ENCODE data around the gene PRRX2. TPM values are rescaled to one million over a fixed set of nuclear protein-coding genes. Genes with fewer than 3 reads are reported as not detected.
"Not testable (repeated sequence)": the region's sequence is repeated elsewhere in the genome, so short reads cannot be mapped to it uniquely, and the experiment has no call there.

PRRX2 gene
- polyA plus RNA-seq, 2 donors = 1.7 to 3.6 TPM

DNA sequence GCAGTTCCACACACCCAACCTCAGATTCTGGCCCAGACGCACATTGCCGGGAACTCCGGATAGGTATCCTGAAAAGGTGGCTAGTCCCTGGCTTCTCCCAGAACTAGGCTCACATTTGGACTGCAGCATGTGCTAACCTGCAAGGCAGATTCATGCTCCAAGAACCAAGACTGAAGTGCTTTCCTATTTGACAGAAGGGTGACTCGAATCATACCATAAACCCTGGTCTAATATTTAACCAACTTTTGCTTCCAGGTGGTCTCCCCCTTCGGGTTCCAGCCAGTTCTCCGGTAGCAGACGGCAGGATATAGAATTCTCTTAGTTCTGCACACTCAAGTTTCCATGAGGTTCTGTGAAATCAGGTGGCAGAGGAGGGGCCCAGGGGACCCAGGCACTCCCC lies 79.8 kb downstream of the PRRX2 start:
- Histone ChIP-seq H3K4me3 (ENCODE audit: low read depth in 1 of 2, low read length in 2 of 2) (no peak overlapping the region), H3K9me3 (ENCODE audit: control insufficient read depth in 2 of 2, insufficient read depth in 1 of 2, low read depth in 1 of 2, low read length in 1 of 2) (no peaks in the 10 kb centered on the region), H3K4me1 (ENCODE audit: control insufficient read depth in 2 of 2, insufficient read depth in 2 of 2, low read length in 1 of 2) (no peaks in the 10 kb centered on the region), H3K36me3 (ENCODE audit: control insufficient read depth in 2 of 2, insufficient read depth in 2 of 2, low read length in 1 of 2) (no peaks in the 10 kb centered on the region), H3K27me3 (ENCODE audit: control insufficient read depth in 1 of 2, insufficient read depth in 2 of 2, low read length in 2 of 2) (no peaks in the 10 kb centered on the region), H3K27ac (ENCODE audit: low read depth in 2 of 2, low read length in 1 of 2) (no peak overlapping the region)
- 76% methylated on average over 7 of the region's 7 CpGs for WGBS, 2 donors

DNA sequence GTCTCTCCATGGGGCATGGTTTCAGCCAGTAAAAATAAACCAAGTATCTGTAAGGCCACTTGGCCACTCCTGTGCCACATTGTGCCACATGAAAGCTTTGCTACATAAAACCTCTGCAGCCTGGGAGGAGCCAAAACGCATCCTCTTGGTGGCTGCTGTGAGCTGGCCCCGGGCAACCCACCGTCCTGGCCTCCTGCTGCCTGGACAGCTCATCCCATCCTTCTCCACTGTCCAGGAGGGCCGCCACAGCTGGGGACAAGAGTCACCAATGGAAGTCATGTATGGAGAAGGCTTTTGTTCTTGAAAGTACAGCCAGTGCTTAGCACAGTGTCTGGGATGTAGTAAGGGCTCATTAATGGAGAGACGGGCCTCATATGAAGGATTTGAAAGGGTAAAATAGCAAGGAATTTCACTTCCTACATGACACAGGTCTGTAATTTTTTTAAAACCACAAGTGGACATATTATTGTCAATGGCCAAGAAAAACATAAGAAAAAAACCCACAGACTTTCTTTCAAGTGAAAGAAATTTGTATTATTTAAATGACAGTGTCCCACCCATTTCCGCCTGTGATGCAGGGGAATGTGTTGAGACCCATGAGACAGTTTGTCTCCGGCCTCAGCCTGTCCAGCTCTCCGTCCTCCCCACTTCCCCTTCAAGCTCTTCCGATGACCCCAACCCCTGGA lies 80.8 kb downstream of the PRRX2 start:
- Histone ChIP-seq H3K27ac (ENCODE audit: low read depth in 2 of 2, low read length in 1 of 2) (no peak overlapping the region), H3K36me3 (ENCODE audit: control insufficient read depth in 2 of 2, insufficient read depth in 2 of 2, low read length in 1 of 2) (no peaks in the 10 kb centered on the region), H3K9me3 (ENCODE audit: control insufficient read depth in 2 of 2, insufficient read depth in 1 of 2, low read depth in 1 of 2, low read length in 1 of 2) (no peaks in the 10 kb centered on the region), H3K4me1 (ENCODE audit: control insufficient read depth in 2 of 2, insufficient read depth in 2 of 2, low read length in 1 of 2) (no peaks in the 10 kb centered on the region), H3K4me3 (ENCODE audit: low read depth in 1 of 2, low read length in 2 of 2) (no peak overlapping the region), H3K27me3 (ENCODE audit: control insufficient read depth in 1 of 2, insufficient read depth in 2 of 2, low read length in 2 of 2) (no peaks in the 10 kb centered on the region)
- 76 to 81% methylated on average over 9 of the region's 9 CpGs for WGBS, 2 donors

DNA sequence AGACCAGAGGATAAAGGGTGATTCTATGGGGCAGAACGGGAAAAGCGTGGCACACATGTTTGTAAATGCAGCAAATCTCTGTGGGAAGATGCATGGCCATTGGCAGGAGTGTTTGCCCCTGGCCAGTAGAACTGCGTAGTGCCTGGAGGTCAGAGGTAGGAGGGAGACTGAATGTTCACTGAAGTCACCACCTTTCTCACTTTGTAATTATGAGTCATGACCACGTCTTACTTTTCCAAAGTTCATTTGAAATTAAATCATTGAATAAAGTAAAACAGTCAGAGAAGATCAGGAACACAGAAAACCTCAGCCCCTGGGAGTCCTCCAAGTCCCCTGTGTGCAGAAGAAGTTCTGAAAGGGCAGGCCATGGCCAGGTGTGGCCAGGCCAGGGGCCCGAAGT lies 82.8 kb downstream of the PRRX2 start:
- H3K9me3 ChIP-seq (ENCODE audit: control insufficient read depth in 2 of 2, insufficient read depth in 1 of 2, low read depth in 1 of 2, low read length in 1 of 2) = no peaks in the 10 kb centered on the region
- no peak overlapping the region for H3K4me3 ChIP-seq (ENCODE audit: low read depth in 1 of 2, low read length in 2 of 2)
- peaks cover 5 to 12% of the 10 kb centered on the region in 2 donors for H3K4me1 ChIP-seq (ENCODE audit: control insufficient read depth in 2 of 2, insufficient read depth in 2 of 2, low read length in 1 of 2)
- H3K36me3 ChIP-seq (ENCODE audit: control insufficient read depth in 2 of 2, insufficient read depth in 2 of 2, low read length in 1 of 2) = no peaks in the 10 kb centered on the region
- 78 to 80% methylated on average over 5 of the region's 5 CpGs for WGBS, 2 donors
- H3K27ac ChIP-seq (ENCODE audit: low read depth in 2 of 2, low read length in 1 of 2) = no peak overlapping the region
- H3K27me3 ChIP-seq (ENCODE audit: control insufficient read depth in 1 of 2, insufficient read depth in 2 of 2, low read length in 2 of 2) = no peaks in the 10 kb centered on the region

DNA sequence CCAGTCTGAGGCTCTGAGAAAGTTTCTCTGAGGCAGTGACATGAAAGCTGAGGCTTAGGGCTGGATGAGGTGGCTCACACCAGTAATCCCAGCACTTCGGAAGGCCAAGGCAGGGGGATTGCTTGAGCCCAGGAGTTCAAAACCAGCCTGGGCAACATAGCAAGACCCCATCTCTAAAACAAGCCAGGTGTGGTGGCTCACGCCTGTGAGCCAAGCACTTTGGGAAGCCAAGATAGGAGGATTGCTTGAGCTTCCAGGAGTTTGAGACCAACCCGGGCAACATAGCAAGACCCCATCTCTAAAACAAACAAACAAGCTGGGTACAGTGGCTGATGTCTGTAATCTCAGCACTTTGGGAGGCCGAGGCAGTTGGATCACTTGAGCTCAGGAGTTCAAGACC lies 83.6 kb downstream of the PRRX2 start:
- peaks cover 5 to 13% of the 10 kb centered on the region in 2 donors for H3K4me1 ChIP-seq (ENCODE audit: control insufficient read depth in 2 of 2, insufficient read depth in 2 of 2, low read length in 1 of 2)
- not testable (repeated sequence) for H3K27ac ChIP-seq (ENCODE audit: low read depth in 2 of 2, low read length in 1 of 2); H3K4me3 ChIP-seq (ENCODE audit: low read depth in 1 of 2, low read length in 2 of 2); H3K9me3 ChIP-seq (ENCODE audit: control insufficient read depth in 2 of 2, insufficient read depth in 1 of 2, low read depth in 1 of 2, low read length in 1 of 2); H3K27me3 ChIP-seq (ENCODE audit: control insufficient read depth in 1 of 2, insufficient read depth in 2 of 2, low read length in 2 of 2); H3K36me3 ChIP-seq (ENCODE audit: control insufficient read depth in 2 of 2, insufficient read depth in 2 of 2, low read length in 1 of 2)
- WGBS, 2 donors = 84 to 89% methylated on average over 4 of the region's 4 CpGs

DNA sequence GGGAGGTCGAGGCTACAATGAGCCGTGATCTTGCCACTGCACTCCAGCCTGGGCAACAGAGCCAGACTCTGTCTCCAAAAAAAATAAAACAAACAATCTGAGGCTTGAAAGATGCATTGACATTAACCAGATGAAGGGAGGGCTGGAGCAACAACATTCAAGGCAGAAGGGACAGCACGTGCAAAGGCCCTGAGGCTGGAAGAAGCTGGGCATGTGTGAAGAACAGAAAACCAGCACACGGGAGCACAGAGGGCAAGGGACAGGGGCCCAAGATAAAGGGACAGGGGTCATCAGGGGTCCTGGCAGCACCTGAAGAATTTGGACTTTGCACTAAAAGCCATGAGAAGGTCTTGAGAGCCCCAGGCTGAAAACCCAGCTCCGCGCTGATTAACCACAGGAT lies 84.1 kb downstream of the PRRX2 start:
- Histone ChIP-seq H3K36me3 (ENCODE audit: control insufficient read depth in 2 of 2, insufficient read depth in 2 of 2, low read length in 1 of 2) (no peaks in the 10 kb centered on the region), H3K4me1 (ENCODE audit: control insufficient read depth in 2 of 2, insufficient read depth in 2 of 2, low read length in 1 of 2) (peaks cover 5 to 13% of the 10 kb centered on the region in 2 donors), H3K27me3 (ENCODE audit: control insufficient read depth in 1 of 2, insufficient read depth in 2 of 2, low read length in 2 of 2) (no peaks in the 10 kb centered on the region), H3K9me3 (ENCODE audit: control insufficient read depth in 2 of 2, insufficient read depth in 1 of 2, low read depth in 1 of 2, low read length in 1 of 2) (no peaks in the 10 kb centered on the region), H3K27ac (ENCODE audit: low read depth in 2 of 2, low read length in 1 of 2) (no peak overlapping the region), H3K4me3 (ENCODE audit: low read depth in 1 of 2, low read length in 2 of 2) (no peak overlapping the region)
- 93% methylated on average over 6 of the region's 6 CpGs for WGBS, 2 donors

DNA sequence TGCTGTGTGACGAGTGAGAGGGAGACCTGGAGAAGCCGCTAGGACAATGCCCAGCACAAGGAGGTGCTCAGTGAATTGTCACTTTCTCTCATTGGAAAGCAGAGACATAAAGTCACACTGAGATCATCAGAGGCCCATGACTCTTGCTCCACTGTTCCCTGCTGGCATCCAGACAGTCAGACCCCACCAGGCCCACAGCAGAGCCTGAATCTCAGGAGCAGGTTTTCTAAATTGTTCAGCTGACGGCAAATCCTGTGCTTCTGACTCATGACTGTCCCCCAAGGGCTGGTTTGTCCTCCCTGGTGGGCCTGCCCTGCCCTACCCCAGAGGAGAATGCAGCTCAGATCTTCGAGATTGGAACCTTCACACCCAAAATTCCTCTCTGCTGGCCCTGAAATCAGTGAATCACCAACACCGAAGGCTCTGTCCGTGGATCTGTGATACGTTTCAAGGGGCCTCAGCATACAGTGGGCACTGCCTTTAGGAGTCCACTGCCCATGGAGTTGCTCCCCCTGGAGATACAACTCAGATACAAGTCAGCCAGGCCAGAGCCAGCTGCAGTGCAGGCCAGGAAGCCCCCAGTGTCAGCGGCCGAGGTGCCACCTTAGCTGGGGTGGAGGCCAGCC lies 84.7 kb downstream of the PRRX2 start:
- Histone ChIP-seq H3K9me3 (ENCODE audit: control insufficient read depth in 2 of 2, insufficient read depth in 1 of 2, low read depth in 1 of 2, low read length in 1 of 2) (no peaks in the 10 kb centered on the region), H3K27ac (ENCODE audit: low read depth in 2 of 2, low read length in 1 of 2) (no peak overlapping the region), H3K4me3 (ENCODE audit: low read depth in 1 of 2, low read length in 2 of 2) (no peak overlapping the region), H3K36me3 (ENCODE audit: control insufficient read depth in 2 of 2, insufficient read depth in 2 of 2, low read length in 1 of 2) (no peaks in the 10 kb centered on the region), H3K27me3 (ENCODE audit: control insufficient read depth in 1 of 2, insufficient read depth in 2 of 2, low read length in 2 of 2) (no peaks in the 10 kb centered on the region), H3K4me1 (ENCODE audit: control insufficient read depth in 2 of 2, insufficient read depth in 2 of 2, low read length in 1 of 2) (peaks cover 5 to 13% of the 10 kb centered on the region in 2 donors)
- 81% methylated on average over 9 of the region's 9 CpGs for WGBS, 2 donors

DNA sequence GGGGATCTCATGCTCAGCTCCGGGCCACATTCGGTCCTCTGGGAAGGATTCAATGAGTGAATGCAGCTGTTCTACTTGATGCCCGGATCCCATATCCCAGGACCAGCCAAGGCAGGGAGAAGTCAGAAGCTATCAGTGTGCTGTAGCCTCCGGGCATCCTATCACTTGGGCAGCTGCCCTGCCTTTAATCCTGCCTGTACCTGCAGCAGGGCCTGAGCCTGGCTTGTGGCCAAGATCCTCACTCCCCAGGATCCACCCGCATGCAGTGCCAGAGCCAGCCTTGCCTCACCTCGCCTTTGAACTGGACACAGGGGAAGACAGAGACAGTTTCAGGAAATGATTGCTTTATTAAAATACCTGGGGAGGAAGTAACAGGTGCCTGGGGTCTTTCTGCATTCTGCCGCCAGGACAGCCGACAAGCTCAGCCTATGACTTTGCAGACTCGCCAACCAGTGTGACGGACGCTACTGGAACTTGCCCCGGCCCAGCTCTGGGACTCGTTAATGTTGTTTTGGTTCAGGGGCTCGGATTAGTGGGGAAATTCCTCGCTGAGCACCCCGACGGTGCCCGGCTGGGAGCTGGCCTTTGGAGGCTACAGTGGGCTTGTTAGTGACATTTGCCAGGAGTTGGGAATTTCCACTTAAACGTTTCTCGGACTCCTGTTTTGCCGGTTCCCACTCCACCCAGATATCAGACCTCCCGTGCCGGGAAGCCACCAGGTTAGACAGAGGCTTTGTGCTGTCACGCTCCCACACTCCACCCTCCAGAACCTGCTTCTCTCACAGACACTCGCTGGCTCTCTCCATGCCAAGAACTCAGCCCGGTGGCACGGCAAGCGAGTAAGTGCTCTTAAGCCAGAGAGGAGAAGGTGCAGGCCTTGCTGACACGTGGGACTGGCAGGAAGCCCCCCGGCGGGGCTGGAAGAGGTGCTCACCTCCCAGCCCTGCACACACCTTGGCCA lies 86.7 kb downstream of the PRRX2 start:
- Histone ChIP-seq H3K27ac (ENCODE audit: low read depth in 2 of 2, low read length in 1 of 2) (peak overlapping the region; percentile 66 to 91), H3K4me3 (ENCODE audit: low read depth in 1 of 2, low read length in 2 of 2) (peak overlapping the region; percentile 37 to 50), H3K9me3 (ENCODE audit: control insufficient read depth in 2 of 2, insufficient read depth in 1 of 2, low read depth in 1 of 2, low read length in 1 of 2) (no peaks in the 10 kb centered on the region), H3K4me1 (ENCODE audit: control insufficient read depth in 2 of 2, insufficient read depth in 2 of 2, low read length in 1 of 2) (peaks cover 5 to 13% of the 10 kb centered on the region in 2 donors), H3K27me3 (ENCODE audit: control insufficient read depth in 1 of 2, insufficient read depth in 2 of 2, low read length in 2 of 2) (no peaks in the 10 kb centered on the region), H3K36me3 (ENCODE audit: control insufficient read depth in 2 of 2, insufficient read depth in 2 of 2, low read length in 1 of 2) (no peaks in the 10 kb centered on the region)
- WGBS, 2 donors = 22 to 28% methylated on average over 31 of the region's 31 CpGs

DNA sequence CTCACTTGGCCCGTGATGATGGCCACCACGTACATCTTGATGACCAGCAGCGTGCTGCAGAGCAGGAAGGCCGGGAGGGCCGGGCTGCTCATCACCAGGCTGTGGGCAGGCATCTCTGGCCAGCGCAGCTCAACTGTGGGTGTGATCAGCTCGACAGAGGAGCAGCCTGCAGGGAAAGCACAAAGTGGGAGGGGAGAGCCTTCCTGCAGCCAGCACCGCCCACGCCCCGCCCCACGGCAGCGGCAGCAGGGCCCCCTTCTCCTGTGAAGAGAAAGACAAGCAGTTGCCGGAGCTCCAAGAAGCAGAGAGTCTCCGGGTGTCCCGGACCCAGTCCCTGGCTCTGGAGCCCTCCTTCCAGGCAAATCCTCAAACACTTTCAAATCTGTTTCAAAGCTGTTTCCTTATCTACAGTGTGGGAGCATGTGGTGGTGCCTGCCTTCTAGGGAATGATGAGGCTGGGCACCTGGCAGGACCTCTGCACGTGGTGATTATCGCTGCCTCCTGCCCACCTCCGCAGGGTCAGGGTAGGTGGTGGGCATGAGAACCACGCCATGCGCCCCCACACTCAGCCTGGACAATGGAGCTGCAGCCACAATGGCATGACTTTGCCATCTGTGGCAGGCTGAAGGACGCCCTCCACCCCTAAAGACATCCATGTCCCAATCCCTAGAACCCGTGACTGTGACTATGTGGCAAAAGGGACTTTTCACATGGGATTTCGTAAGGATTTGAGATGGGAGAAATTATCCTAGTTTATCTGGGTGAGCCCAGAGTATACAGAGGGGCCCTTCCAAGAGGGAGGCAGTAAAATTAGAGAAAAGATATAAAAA lies 87.7 kb downstream of the PRRX2 start, which contains the start of gene PTGES:
Gene PTGES (minus strand): TSS at position 143 of the 830 bp plus-strand sequence. CDS start 30 bp downstream, at position 113.
- 16 to 19% methylated on average over 23 of the region's 23 CpGs for WGBS, 2 donors
- Histone ChIP-seq H3K36me3 (ENCODE audit: control insufficient read depth in 2 of 2, insufficient read depth in 2 of 2, low read length in 1 of 2) (no peaks in the 10 kb centered on the region), H3K4me3 (ENCODE audit: low read depth in 1 of 2, low read length in 2 of 2) (peak within 1 kb of the TSS; percentile 37 to 50), H3K27ac (ENCODE audit: low read depth in 2 of 2, low read length in 1 of 2) (peak within 1 kb of the TSS; percentile 66 to 91), H3K9me3 (ENCODE audit: control insufficient read depth in 2 of 2, insufficient read depth in 1 of 2, low read depth in 1 of 2, low read length in 1 of 2) (no peaks in the 10 kb centered on the region), H3K4me1 (ENCODE audit: control insufficient read depth in 2 of 2, insufficient read depth in 2 of 2, low read length in 1 of 2) (peaks cover 5 to 13% of the 10 kb centered on the region in 2 donors), H3K27me3 (ENCODE audit: control insufficient read depth in 1 of 2, insufficient read depth in 2 of 2, low read length in 2 of 2) (no peaks in the 10 kb centered on the region)

DNA sequence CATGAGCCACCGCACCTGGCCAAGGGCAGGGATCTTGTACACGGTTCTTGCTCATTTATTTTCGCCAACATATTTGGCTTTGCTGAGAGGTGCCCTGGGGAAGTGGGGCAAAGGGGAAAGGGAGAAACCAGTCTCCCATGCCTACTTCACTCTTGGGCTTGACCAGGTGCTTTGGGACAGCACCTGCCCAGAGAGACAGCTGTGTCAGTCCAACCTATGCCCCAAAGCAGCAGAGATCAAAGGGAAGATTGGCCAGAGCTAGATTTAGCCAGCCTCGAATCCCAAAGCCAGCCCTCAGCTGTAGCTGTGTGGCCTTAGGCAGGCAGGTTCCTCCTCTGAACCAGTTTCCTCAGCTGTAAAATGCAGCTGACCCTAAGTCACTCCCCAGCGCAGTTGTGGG lies 89.7 kb downstream of the PRRX2 start:
- Histone ChIP-seq H3K27ac (ENCODE audit: low read depth in 2 of 2, low read length in 1 of 2) (no peak overlapping the region), H3K27me3 (ENCODE audit: control insufficient read depth in 1 of 2, insufficient read depth in 2 of 2, low read length in 2 of 2) (no peaks in the 10 kb centered on the region), H3K4me3 (ENCODE audit: low read depth in 1 of 2, low read length in 2 of 2) (no peak overlapping the region), H3K36me3 (ENCODE audit: control insufficient read depth in 2 of 2, insufficient read depth in 2 of 2, low read length in 1 of 2) (no peaks in the 10 kb centered on the region), H3K9me3 (ENCODE audit: control insufficient read depth in 2 of 2, insufficient read depth in 1 of 2, low read depth in 1 of 2, low read length in 1 of 2) (no peaks in the 10 kb centered on the region), H3K4me1 (ENCODE audit: control insufficient read depth in 2 of 2, insufficient read depth in 2 of 2, low read length in 1 of 2) (peaks cover 5 to 13% of the 10 kb centered on the region in 2 donors)
- WGBS, 2 donors = 78 to 81% methylated on average over 5 of the region's 5 CpGs

Measured in esophagus (tissue), 2 donors.